BLaER1 (cell line): ENCODE data around the gene MATCAP1.

Experiments
- H3K27ac ChIP-seq: shearing (Covaris generic); formaldehyde crosslinking; 2 replicates; pipeline ENCODE4 v1.8.1; 2022
- H3K27me3 ChIP-seq: shearing (Covaris generic); formaldehyde crosslinking; 2 replicates; pipeline ENCODE4 v1.8.1; 2022
- H3K36me3 ChIP-seq: shearing (Covaris generic); formaldehyde crosslinking; 2 replicates; pipeline ENCODE4 v1.8.1; 2022
- H3K4me1 ChIP-seq: shearing (Covaris generic); formaldehyde crosslinking; 2 replicates; pipeline ENCODE4 v1.8.1; 2022
- H3K4me2 ChIP-seq: shearing (Covaris generic); formaldehyde crosslinking; 2 replicates; pipeline ENCODE4 v1.8.1; 2022
- H3K4me3 ChIP-seq: shearing (Covaris generic); formaldehyde crosslinking; 2 replicates; pipeline ENCODE4 v1.8.1; 2022
- H3K9ac ChIP-seq: shearing (Covaris generic); formaldehyde crosslinking; 2 replicates; pipeline ENCODE4 v1.8.1; 2022
- H3K9me3 ChIP-seq: shearing (Covaris generic); formaldehyde crosslinking; 2 replicates; pipeline ENCODE4 v1.8.1; 2022
- H4K20me1 ChIP-seq: shearing (Covaris generic); formaldehyde crosslinking; 2 replicates; pipeline ENCODE4 v1.8.1; 2022
- Cebpa-rat ChIP-seq: shearing (Covaris generic); IDR thresholded peaks from 2 replicates; pipeline ENCODE4 v1.8.1; 2022

MATCAP1 gene

DNA sequence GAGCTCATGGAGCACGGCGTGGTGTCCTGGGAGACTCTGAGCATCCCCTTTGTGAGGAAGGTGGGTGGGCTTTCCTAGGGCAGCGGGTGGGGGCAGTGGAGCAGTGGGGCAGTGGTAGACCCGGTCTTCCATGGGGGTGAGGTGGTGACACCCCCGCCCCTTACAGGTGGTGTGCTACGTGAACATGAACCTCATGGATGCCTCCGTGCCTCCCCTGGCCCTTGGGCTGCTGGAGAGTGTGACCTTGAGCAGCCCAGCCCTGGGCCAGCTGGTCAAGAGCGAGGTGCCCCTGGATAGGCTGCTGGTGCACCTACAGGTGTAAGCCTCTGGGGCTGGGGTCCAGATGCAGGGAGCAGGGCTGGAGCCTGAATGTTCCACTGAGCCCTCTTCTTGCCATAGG, 16.7 kb upstream of the MATCAP1 start:
- TF ChIP-seq Cebpa-rat, result no peak
- Histone ChIP-seq H3K36me3 (peaks cover 84% of the 10 kb centered on the region), H3K27ac (no peak overlapping the region), H3K9me3 (no peaks in the 10 kb centered on the region), H3K9ac (no peak overlapping the region), H4K20me1 (peaks cover 42% of the 10 kb centered on the region), H3K4me1 (peaks cover 28% of the 10 kb centered on the region), H3K27me3 (no peaks in the 10 kb centered on the region), H3K4me2 (no peak overlapping the region), H3K4me3 (no peak overlapping the region)

DNA sequence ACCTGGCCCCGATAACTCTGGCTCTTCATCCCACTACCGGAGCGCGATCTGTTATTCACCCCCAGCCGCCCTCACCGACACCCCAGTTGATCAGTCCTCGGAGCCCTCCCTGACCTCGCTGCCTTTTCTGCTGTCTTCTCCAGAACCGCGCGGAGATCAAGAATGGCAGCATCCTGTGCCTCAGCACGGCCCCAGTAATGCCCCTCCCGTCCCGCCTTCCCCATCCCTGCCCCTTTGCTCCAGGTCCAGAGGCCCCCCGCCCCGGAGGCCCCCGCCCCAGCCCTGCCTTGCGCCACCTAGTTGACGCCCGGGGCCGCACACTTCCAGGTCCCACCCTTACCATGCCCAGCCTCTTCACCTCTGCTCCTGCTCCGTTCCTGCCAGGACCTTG, 16.0 kb upstream of the MATCAP1 start:
- Histone ChIP-seq H3K27me3 (no peaks in the 10 kb centered on the region), H3K9me3 (no peaks in the 10 kb centered on the region), H3K4me2 (no peak overlapping the region), H3K9ac (no peak overlapping the region), H3K36me3 (peaks cover 88% of the 10 kb centered on the region), H3K4me3 (no peak overlapping the region), H3K4me1 (peaks cover 28% of the 10 kb centered on the region), H4K20me1 (peaks cover 48% of the 10 kb centered on the region), H3K27ac (no peak overlapping the region)
- TF ChIP-seq Cebpa-rat, result no peak

- H3K36me3 ChIP-seq, result peaks cover 88% of the 10 kb centered on the region
- H3K27ac ChIP-seq, result peak within 1 kb of the TSS; percentile 39; the same call in 1 of the 2 replicates
- H3K9me3 ChIP-seq, result no peaks in the 10 kb centered on the region
- peaks cover 50% of the 10 kb centered on the region for H4K20me1 ChIP-seq
- no peak within 1 kb of the TSS for H3K4me3 ChIP-seq
- H3K4me2 ChIP-seq, result peak within 1 kb of the TSS; percentile 60
- peaks cover 29% of the 10 kb centered on the region for H3K4me1 ChIP-seq
- no peak for TF ChIP-seq Cebpa-rat
- H3K9ac ChIP-seq, result peak within 1 kb of the TSS; percentile 43; the same call in 1 of the 2 replicates
- no peaks in the 10 kb centered on the region for H3K27me3 ChIP-seq
These were observed 15.4 kb upstream of the MATCAP1 start, which contains the start of gene ELMO3 for GRCh38 chr16:67199011-67199807. ELMO3 (plus strand) TSS chr16:67199131; CDS start chr16:67199327, 196 bp downstream.

DNA sequence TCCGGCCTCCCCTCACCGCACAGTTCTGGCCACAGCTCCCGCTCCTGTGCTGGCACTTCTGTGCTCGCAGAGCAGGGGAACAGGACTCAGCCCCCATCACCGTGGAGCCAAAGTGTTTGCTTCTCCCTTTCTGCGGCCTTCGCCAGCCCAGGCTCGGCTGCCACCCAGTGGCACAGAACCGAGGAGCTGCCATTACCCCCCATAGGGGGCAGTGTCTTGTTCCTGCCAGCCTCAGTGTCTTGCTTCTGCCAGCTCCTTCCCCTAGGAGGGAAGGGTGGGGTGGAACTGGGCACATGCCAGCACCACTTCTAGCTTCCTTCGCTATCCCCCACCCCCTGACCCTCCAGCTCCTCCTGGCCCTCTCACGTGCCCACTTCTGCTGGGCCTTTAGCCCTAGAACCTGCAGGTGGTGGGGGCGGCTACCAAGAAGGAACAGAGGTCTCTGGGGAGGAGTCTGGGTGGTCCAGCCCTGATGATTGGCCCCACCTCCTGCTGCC, 14.5 kb upstream of the MATCAP1 start:
- Histone ChIP-seq H3K27ac (peak overlapping the region; percentile 39; the same call in 1 of the 2 replicates), H3K9ac (peak overlapping the region; percentile 43; the same call in 1 of the 2 replicates), H3K27me3 (no peaks in the 10 kb centered on the region), H3K36me3 (peaks cover 88% of the 10 kb centered on the region), H4K20me1 (peaks cover 56% of the 10 kb centered on the region), H3K4me2 (peak overlapping the region; percentile 60), H3K4me1 (peaks cover 38% of the 10 kb centered on the region), H3K9me3 (no peaks in the 10 kb centered on the region), H3K4me3 (no peak overlapping the region)
- TF ChIP-seq Cebpa-rat, result no peak

GRCh38 chr16:67197704-67198103, 13.9 kb upstream of the MATCAP1 start:
- H4K20me1 ChIP-seq, result peaks cover 62% of the 10 kb centered on the region
- H3K27me3 ChIP-seq, result no peaks in the 10 kb centered on the region
- H3K27ac ChIP-seq, result peak overlapping the region; percentile 39; the same call in 1 of the 2 replicates
- peaks cover 86% of the 10 kb centered on the region for H3K36me3 ChIP-seq
- H3K4me2 ChIP-seq, result peak overlapping the region; percentile 60
- TF ChIP-seq Cebpa-rat, result no peak
- H3K9me3 ChIP-seq, result no peaks in the 10 kb centered on the region
- no peak overlapping the region for H3K4me3 ChIP-seq
- peaks cover 44% of the 10 kb centered on the region for H3K4me1 ChIP-seq
- H3K9ac ChIP-seq, result peak overlapping the region; percentile 43; the same call in 1 of the 2 replicates

DNA sequence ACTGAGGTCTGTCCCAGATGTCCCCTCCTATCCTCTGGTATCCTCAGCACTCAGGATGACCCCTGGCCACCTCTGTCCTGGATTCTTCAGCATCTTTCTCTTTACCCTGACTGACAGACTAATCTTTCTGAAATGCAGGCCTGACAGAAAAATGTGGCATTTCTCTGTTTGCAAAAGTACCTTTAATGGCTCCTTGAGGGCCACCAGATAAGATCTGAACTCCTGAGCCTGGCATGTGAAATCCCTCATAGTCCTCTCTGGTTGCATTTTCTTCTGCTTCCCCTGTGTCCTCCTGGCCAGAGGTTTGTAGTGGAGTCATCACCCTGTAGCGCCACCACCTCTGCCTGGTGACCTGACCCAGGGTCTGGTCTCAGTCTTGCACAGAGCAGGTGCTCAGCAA, 13.1 kb upstream of the MATCAP1 start:
- Histone ChIP-seq H3K4me1 (peaks cover 46% of the 10 kb centered on the region), H3K4me3 (no peak overlapping the region), H3K27ac (0 out of 2 replicates have a peak overlapping the region, but pooled peaks have one; percentile 39), H3K27me3 (no peaks in the 10 kb centered on the region), H3K9me3 (no peaks in the 10 kb centered on the region), H4K20me1 (peaks cover 68% of the 10 kb centered on the region), H3K36me3 (peaks cover 77% of the 10 kb centered on the region), H3K4me2 (no peak overlapping the region), H3K9ac (peak overlapping the region; percentile 43; the same call in 1 of the 2 replicates)
- TF ChIP-seq Cebpa-rat, result no peak

DNA sequence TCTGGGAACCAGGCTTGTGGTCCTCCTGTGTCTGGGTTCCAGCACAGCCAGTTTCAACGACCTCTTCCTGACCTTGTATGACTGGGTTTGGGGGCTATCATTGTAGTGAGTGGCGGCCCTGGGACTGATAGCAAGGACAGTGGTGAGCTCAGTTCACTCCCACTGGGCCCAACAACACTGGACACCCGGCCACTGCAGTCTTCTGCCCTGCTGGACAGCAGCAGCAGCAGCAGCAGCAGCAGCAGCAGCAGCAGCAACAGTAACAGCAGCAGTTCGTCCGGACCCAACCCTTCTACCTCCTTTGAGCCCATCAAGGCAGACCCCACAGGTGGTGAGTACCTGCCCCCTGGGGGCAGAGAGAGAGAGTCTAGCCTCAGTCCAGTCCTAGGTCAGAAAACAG, 11.9 kb upstream of the MATCAP1 start:
- peaks cover 68% of the 10 kb centered on the region for H4K20me1 ChIP-seq
- no peaks in the 10 kb centered on the region for H3K27me3 ChIP-seq
- TF ChIP-seq Cebpa-rat, result no peak
- H3K4me3 ChIP-seq, result no peak overlapping the region
- H3K9me3 ChIP-seq, result no peaks in the 10 kb centered on the region
- H3K36me3 ChIP-seq, result peaks cover 65% of the 10 kb centered on the region
- H3K27ac ChIP-seq, result no peak overlapping the region
- no peak overlapping the region for H3K4me2 ChIP-seq
- H3K9ac ChIP-seq, result no peak overlapping the region
- H3K4me1 ChIP-seq, result peaks cover 58% of the 10 kb centered on the region

GRCh38 chr16:67194260-67194659, 10.5 kb upstream of the MATCAP1 start:
- Histone ChIP-seq H3K9ac (no peak overlapping the region; the same call in 1 of the 2 replicates), H3K36me3 (peaks cover 58% of the 10 kb centered on the region), H3K4me1 (peaks cover 72% of the 10 kb centered on the region), H3K27me3 (no peaks in the 10 kb centered on the region), H3K4me3 (no peak overlapping the region), H4K20me1 (peaks cover 68% of the 10 kb centered on the region), H3K9me3 (no peaks in the 10 kb centered on the region), H3K27ac (no peak overlapping the region), H3K4me2 (peak overlapping the region; percentile 96)
- TF ChIP-seq Cebpa-rat, result no peak

DNA sequence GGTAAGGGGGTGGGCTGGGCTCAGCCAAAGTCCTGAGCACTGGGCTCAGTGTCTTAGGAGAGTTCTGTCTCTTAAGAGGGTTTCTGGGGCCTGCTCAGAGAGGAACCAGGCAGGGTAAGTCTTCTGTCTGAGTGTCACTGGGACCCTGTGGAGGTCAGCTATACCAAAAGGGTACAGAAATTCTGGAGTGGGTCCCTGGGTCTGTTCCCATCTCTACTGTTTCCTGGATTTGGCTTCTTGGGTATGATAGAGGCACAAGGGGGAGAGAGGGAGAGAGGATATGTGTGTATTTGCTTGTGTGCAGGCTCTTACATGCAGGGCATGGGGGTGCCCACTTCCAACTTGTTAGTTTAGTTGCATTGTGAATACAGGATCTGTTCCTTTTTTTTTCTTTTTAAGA, 9.8 kb upstream of the MATCAP1 start:
- peak overlapping the region; percentile 96 for H3K4me2 ChIP-seq
- peaks cover 63% of the 10 kb centered on the region for H4K20me1 ChIP-seq
- H3K4me1 ChIP-seq, result peaks cover 65% of the 10 kb centered on the region
- peak overlapping the region; percentile 100 for H3K4me3 ChIP-seq
- no peaks in the 10 kb centered on the region for H3K27me3 ChIP-seq
- peak overlapping the region; percentile 99 for H3K9ac ChIP-seq
- H3K27ac ChIP-seq, result peak overlapping the region; percentile 97; the same call in 1 of the 2 replicates
- no peak for TF ChIP-seq Cebpa-rat
- peaks cover 54% of the 10 kb centered on the region for H3K36me3 ChIP-seq
- no peaks in the 10 kb centered on the region for H3K9me3 ChIP-seq

GRCh38 chr16:67192781-67193361, 9.1 kb upstream of the MATCAP1 start:
- Histone ChIP-seq H4K20me1 (peaks cover 57% of the 10 kb centered on the region), H3K4me3 (peak overlapping the region; percentile 100), H3K27me3 (no peaks in the 10 kb centered on the region), H3K27ac (peak overlapping the region; percentile 97), H3K4me2 (peak overlapping the region; percentile 96), H3K9me3 (no peaks in the 10 kb centered on the region), H3K36me3 (peaks cover 50% of the 10 kb centered on the region), H3K9ac (peak overlapping the region; percentile 99), H3K4me1 (peaks cover 58% of the 10 kb centered on the region)
- TF ChIP-seq Cebpa-rat, result no peak
